ENCODE results near the gene POLD4.

POLD4 gene

DNA sequence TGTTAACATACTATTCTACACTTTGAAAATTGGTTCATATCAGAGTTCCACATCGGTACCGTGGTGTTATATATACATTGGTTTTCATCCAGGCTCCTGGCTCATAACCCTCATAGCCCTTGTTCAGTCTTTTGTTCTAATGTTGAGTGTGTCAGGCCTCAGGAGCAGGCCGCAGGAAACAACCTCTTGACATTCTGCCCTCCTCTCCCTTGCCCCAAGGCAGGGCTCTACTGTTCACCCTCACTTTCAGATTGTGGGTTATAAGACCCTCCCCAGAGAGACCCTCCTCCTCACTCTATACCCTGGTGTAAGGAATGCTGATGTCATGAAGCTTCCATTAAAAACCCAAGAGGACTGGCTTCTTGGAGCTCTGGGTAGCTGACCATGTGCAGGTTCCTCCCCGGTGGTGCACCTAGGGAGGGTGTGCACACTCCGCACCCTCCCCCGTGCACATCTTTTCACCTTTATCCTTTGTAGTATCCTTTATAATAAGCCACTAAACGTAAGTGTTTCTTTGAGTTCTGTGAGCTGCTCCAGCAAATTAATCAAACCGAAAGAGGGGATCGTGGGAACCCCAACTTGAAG, 37.9 kb downstream of the POLD4 start:
- DNase-seq (ENCODE audit: low read depth): no peak
- H3K4me3 ChIP-seq (ENCODE audit: control insufficient read depth, low read depth, low read length): no peak overlapping the region
- TF ChIP-seq, protein P1, sequence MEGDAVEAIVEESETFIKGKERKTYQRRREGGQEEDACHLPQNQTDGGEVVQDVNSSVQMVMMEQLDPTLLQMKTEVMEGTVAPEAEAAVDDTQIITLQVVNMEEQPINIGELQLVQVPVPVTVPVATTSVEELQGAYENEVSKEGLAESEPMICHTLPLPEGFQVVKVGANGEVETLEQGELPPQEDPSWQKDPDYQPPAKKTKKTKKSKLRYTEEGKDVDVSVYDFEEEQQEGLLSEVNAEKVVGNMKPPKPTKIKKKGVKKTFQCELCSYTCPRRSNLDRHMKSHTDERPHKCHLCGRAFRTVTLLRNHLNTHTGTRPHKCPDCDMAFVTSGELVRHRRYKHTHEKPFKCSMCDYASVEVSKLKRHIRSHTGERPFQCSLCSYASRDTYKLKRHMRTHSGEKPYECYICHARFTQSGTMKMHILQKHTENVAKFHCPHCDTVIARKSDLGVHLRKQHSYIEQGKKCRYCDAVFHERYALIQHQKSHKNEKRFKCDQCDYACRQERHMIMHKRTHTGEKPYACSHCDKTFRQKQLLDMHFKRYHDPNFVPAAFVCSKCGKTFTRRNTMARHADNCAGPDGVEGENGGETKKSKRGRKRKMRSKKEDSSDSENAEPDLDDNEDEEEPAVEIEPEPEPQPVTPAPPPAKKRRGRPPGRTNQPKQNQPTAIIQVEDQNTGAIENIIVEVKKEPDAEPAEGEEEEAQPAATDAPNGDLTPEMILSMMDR (conservative IDR thresholded peaks at IDR 0.05; ENCODE audit: control insufficient read depth, insufficient read depth, low read depth, low read length): no peak

DNA sequence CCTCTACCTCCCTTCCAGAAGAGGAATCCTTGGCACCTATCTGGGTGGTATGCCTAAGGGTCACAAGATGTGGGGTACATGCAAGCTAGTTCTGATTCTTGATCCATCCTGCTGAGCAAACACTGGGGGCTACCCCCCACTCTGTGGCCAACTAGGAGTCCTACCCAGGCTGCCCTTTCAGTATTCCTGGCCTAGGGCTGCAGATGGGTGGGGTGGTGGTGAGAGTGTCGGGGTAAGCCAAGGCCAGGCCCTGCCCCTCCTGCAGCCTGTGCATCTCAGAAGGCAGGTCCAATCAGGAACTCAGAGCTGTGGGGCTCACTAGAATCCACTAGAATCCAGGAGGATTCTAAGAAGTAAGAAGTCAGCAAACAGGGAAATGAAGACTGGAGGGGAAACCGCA, 39.1 kb downstream of the POLD4 start:
- H3K4me3 ChIP-seq (ENCODE audit: control insufficient read depth, low read depth, low read length): no peak overlapping the region
- TF ChIP-seq, protein P1 (conservative IDR thresholded peaks at IDR 0.05; ENCODE audit: control insufficient read depth, insufficient read depth, low read depth, low read length): no peak
- no peak for DNase-seq (ENCODE audit: low read depth)

DNA sequence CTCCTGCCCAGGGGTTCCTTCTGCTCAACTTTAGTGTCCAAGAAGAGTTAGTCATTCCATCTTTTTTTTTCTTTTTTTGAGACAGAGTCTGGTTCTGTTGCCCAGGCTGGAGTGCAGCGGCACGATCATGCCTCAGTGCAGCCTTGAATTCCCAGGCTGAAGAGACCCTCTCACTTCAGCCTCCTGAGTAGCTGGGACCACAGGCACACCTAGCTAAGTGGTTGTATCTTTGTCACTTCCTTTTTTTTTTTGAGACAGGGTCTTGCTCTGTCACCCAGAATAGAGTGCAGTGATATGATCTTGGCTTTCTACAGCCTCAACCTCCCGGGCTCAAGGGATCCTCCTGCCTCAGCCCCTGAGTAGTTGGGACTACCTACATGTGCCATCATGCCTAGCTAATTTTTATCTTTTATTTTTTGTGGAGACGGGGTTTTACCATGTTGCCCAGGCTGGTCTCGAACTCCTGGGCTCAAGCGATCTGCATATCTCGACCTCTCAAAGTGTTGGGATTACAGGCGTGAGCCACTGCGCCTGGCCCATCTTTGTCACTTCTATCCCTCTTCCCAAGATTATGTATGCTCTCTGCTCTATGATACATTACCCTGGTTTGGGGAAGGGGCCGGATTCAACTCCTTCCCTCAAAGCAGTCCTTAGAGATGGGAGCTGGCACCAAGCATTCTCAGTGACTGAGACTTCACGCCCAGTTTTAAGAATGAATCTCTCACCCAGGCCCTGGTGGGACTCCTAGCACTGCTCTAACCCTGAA, 40.0 kb downstream of the POLD4 start:
- H3K4me3 ChIP-seq (ENCODE audit: control insufficient read depth, low read depth, low read length): no peak overlapping the region
- TF ChIP-seq, protein P1 (conservative IDR thresholded peaks at IDR 0.05; ENCODE audit: control insufficient read depth, insufficient read depth, low read depth, low read length): no peak
- DNase-seq (ENCODE audit: low read depth): no peak

DNA sequence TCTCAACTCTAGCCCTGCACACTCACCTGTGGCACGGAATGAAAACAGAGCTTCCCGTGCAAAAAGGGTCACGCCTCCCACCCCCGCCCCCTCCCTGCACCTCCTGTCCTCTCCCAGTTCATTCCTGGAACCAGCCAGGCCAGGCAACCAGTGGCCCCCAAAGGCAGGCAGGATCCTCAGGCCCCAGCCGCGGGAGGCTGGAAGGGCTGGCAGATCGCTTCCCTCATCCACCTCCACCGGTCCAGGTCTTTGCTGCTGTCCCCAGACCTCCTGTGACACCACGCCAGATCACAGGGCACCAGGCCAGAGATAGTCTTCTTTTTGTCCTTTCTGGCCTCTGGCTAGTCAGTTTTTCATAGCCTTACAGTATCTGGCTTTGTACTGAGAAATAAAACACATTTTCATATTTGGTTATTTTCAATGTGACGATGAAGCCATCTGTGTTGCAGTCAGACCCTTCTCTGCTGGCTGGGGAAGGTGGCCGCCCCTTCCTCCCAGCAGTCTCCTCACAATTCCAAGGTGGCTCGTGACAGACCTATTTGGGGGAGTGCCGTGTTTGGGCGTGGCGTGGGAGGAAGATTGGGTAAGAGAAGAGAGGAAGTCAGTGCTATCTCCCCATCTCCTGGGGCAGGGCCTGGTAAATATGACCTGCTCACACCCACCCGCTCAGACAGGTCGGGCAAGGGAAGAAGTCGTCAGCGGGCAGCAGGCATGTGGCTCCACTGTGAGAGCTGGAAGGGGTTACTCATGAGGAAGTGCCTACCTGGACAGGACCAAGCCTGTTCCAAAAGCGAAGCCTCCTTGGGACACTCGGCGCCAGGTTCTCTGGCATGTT, 40.9 kb downstream of the POLD4 start:
- TF ChIP-seq, protein P1 (conservative IDR thresholded peaks at IDR 0.05; ENCODE audit: control insufficient read depth, insufficient read depth, low read depth, low read length): no peak
- no peak for DNase-seq (ENCODE audit: low read depth)
- no peak overlapping the region for H3K4me3 ChIP-seq (ENCODE audit: control insufficient read depth, low read depth, low read length)

DNA sequence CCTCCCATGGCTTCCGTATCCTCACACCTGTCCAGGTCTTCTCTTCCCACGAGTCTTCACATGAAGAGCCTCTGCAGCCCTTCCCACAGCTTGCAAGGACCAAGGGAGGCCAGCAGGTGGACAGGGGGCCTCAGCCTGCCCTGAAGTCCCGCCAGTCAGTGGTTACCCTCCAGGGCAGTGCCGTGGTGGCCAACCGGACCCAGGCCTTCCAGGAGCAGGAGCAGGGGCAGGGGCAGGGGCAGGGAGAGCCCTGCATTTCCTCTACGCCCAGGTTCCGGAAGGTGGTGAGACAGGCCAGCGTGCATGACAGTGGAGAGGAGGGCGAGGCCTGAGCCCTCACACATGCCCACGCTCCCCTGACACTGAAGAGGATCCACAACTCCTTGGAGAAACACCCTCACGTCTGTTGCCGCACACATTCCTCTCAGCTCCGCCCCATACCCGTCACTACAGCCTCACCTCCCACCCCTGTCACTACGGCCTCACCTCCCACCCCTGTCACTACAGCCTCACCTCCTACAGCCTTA, 41.7 kb downstream of the POLD4 start:
- TF ChIP-seq, protein P1 (conservative IDR thresholded peaks at IDR 0.05; ENCODE audit: control insufficient read depth, insufficient read depth, low read depth, low read length): no peak
- no peak overlapping the region for H3K4me3 ChIP-seq (ENCODE audit: control insufficient read depth, low read depth, low read length)
- no peak for DNase-seq (ENCODE audit: low read depth)

DNA sequence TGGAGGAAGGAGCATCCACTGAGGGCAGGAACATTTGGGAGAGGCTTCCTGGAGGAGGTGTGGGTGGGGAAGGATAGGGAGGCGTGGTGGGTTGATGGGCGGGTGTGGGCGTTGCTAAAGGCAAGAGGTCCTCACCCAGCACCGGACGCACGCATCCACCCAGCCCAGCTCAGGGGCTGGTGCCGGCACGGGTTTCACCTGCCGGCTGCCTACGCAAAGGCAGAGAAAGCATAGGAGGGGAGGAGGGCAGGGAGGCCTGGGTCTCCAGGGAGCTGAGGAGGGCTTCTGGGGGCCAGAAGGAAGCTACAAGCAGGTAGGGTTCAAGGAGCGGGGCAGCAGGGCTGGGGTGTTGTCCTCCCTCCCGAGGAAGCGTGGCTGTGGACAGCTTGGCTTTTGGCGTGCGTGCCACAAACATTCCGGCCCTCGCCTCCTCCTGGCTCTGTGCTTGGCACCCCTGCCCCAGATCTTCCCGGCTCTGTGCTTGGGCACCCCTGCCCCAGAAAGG, 42.2 kb downstream of the POLD4 start:
- H3K4me3 ChIP-seq (ENCODE audit: control insufficient read depth, low read depth, low read length): no peak overlapping the region
- TF ChIP-seq, protein P1 (conservative IDR thresholded peaks at IDR 0.05; ENCODE audit: control insufficient read depth, insufficient read depth, low read depth, low read length): no peak
- DNase-seq (ENCODE audit: low read depth): no peak
